Endothelial cell of umbilical vein (primary cell): Measurements from ENCODE around the gene ADCY5. TPM values are rescaled to one million over a fixed set of nuclear protein-coding genes. Genes with fewer than 3 reads are reported as not detected.

Source experiments
- BruUV-seq: library from RNA; stranded (reverse); fragments of 400-500 nt; replicated peaks from 2 replicates; lab custom pipeline; 2021; lab: Mats Ljungman, UMichigan
- CTCF ChIA-PET: fragments of 300-600, 350-600 bp; sonication (Branson Sonifier 250); formaldehyde crosslinking; loops from one replicate; lab custom pipeline; 2021; ENCODE audit warnings: antibody characterized with exemption, inconsistent platforms; lab: Charles Lee
- POLR2A ChIA-PET: fragments of 300-600, 350-600 bp; sonication (Branson Sonifier 250); formaldehyde crosslinking; loops from one replicate; lab custom pipeline; 2021; ENCODE audit warnings: antibody characterized with exemption, inconsistent platforms; lab: Charles Lee
- DNase-seq: peaks from one replicate; pipeline ENCODE4 v3.0.0-alpha.2; 2011; ENCODE audit warnings: low read depth, low spot score
- FAIRE-seq: peaks from 2 replicates; lab custom pipeline; 2011; peaks lifted over from hg19 to GRCh38; lab: Jason Lieb, UNC
- H2AFZ ChIP-seq: 2 replicates; pipeline ENCODE4 v1.6.0; 2012; ENCODE audit warnings: low read depth, low read length, control low read depth, inconsistent platforms
- H3K27ac ChIP-seq: 2 replicates; pipeline ENCODE4 v1.5.1; 2011; ENCODE audit warnings: low read depth, mild to moderate bottlenecking, control low read depth, low read length, moderate library complexity; ENCODE audit not compliant: insufficient read depth
- H3K27me3 ChIP-seq, 2 experiments: 2 replicates each; pipeline versions ENCODE4 v1.6.0 to v1.6.1; 2011; ENCODE audit warnings: low read length in 2 of 2, mixed read lengths in 1 of 2; ENCODE audit not compliant: control insufficient read depth in 2 of 2, insufficient read depth in 2 of 2
- H3K36me3 ChIP-seq, 2 experiments: 2 replicates in 1 of 2; 3 replicates in 1 of 2; pipeline ENCODE4 v1.5.1; 2011; ENCODE audit warnings: low read length in 2 of 2, mild to moderate bottlenecking in 1 of 2, moderate library complexity in 1 of 2; ENCODE audit not compliant: control insufficient read depth in 2 of 2, insufficient read depth in 2 of 2; ENCODE audit errors: extremely low read depth in 1 of 2
- H3K4me1 ChIP-seq: 3 replicates; pipeline ENCODE4 v1.5.1; 2011; ENCODE audit warnings: mild to moderate bottlenecking, low read length; ENCODE audit not compliant: control insufficient read depth, insufficient read depth; ENCODE audit errors: extremely low read depth
- H3K4me2 ChIP-seq: 2 replicates; pipeline ENCODE4 v1.6.1; 2011; ENCODE audit warnings: low read length, control low read depth, mixed read lengths; ENCODE audit not compliant: insufficient read depth
- H3K4me3 ChIP-seq, 3 experiments: fragments of 200-600 bp in 1 of 3; sonication (generic), shearing (Covaris generic) in 1 of 3; replicated peaks in 1 of 3; 2 replicates each; pipeline ENCODE4 v1.5.1; 2011 to 2016; ENCODE audit warnings: control low read depth in 3 of 3, low read length in 3 of 3, mild to moderate bottlenecking in 2 of 3, inconsistent platforms in 1 of 3, low read depth in 1 of 3, moderate library complexity in 1 of 3; ENCODE audit not compliant: insufficient read depth in 1 of 3
- H3K79me2 ChIP-seq: 2 replicates; pipeline ENCODE4 v1.6.0; 2012; ENCODE audit warnings: low read length, inconsistent platforms; ENCODE audit not compliant: control insufficient read depth, insufficient read depth
- H3K9ac ChIP-seq: replicated peaks from 2 replicates; pipeline ENCODE3; 2011; ENCODE audit warnings: low read length, control low read depth; ENCODE audit not compliant: insufficient read depth; ENCODE audit errors: extremely low read depth
- H3K9me1 ChIP-seq: replicated peaks from 3 replicates; pipeline ENCODE4 v1.6.0; 2011; ENCODE audit warnings: mild to moderate bottlenecking, low read length; ENCODE audit not compliant: control insufficient read depth, insufficient read depth; ENCODE audit errors: extremely low read depth
- H3K9me3 ChIP-seq: replicated peaks from 2 replicates; pipeline ENCODE4 v1.5.1; 2012; ENCODE audit warnings: low read length, inconsistent platforms; ENCODE audit not compliant: control insufficient read depth, insufficient read depth
- H4K20me1 ChIP-seq: replicated peaks from 2 replicates; pipeline ENCODE3; 2011; ENCODE audit warnings: mild to moderate bottlenecking, low read length; ENCODE audit not compliant: control insufficient read depth, insufficient read depth; ENCODE audit errors: extremely low read depth
- CTCF ChIP-seq, 2 donors: IDR thresholded peaks; 1 replicate in 1 of 2; 2 replicates in 1 of 2; pipeline ENCODE4 v1.5.1; 2011; ENCODE audit warnings: low read length in 2 of 2, mild to moderate bottlenecking in 2 of 2, moderate library complexity in 2 of 2, control low read depth in 1 of 2, inconsistent platforms in 1 of 2, low read depth in 1 of 2; ENCODE audit not compliant: insufficient read depth in 1 of 2; ENCODE audit errors: extremely low read depth in 1 of 2
- EZH2 ChIP-seq: IDR thresholded peaks from 2 replicates; pipeline ENCODE4 v1.6.1; 2012; ENCODE audit warnings: borderline replicate concordance, low read depth, mild to moderate bottlenecking, moderate library complexity, low read length, inconsistent platforms; ENCODE audit not compliant: severe bottlenecking
- FOS ChIP-seq: IDR thresholded peaks from 2 replicates; pipeline ENCODE4 v1.6.1; 2011; ENCODE audit warnings: mild to moderate bottlenecking, low read length, moderate library complexity, borderline replicate concordance; ENCODE audit not compliant: insufficient read depth
- GATA2 ChIP-seq: IDR thresholded peaks from 2 replicates; pipeline ENCODE4 v1.7.0; 2011; ENCODE audit warnings: low read depth, mild to moderate bottlenecking, moderate library complexity, mixed read lengths, low read length; ENCODE audit not compliant: insufficient read length, insufficient read depth
- JUN ChIP-seq: IDR thresholded peaks from 2 replicates; pipeline ENCODE4 v1.6.1; 2011; ENCODE audit warnings: borderline replicate concordance, low read depth; ENCODE audit not compliant: insufficient read length, insufficient read depth
- MAX ChIP-seq: IDR thresholded peaks from 2 replicates; pipeline ENCODE4 v1.6.1; 2011; ENCODE audit not compliant: insufficient read depth, insufficient read length
- MYC ChIP-seq: IDR thresholded peaks from one replicate; pipeline ENCODE4 v1.6.1; 2011; ENCODE audit warnings: mild to moderate bottlenecking, low read depth, low read length
- POLR2A ChIP-seq: IDR thresholded peaks from 2 replicates; pipeline ENCODE4 v1.6.1; 2012; ENCODE audit warnings: low read depth, mild to moderate bottlenecking, control low read depth, low read length
- POLR2AphosphoS5 ChIP-seq: IDR thresholded peaks from 2 replicates; pipeline ENCODE4 v1.6.1; 2012; ENCODE audit warnings: low read depth, mild to moderate bottlenecking, control low read depth, low read length, moderate library complexity; ENCODE audit not compliant: insufficient read depth
- dilution Hi-C: fragments of 300-500 bp; cut with MboI; formaldehyde crosslinking; loops from one replicate; pipeline ENCODE4 v1.15.0; 2019; ENCODE audit warnings: low sequenced_read_pairs; ENCODE audit not compliant: extremely low pct_ligation_motif_present
- intact Hi-C: fragments of 100-400 bp; cut with micrococcal nuclease; formaldehyde crosslinking; loops from one replicate; pipeline ENCODE4 v1.10.0; 2022
- polyA plus RNA-seq, 4 experiments: library from polyadenylated mRNA; depleted of rRNA in 3 of 4; stranded (reverse) in 3 of 4; unstranded in 1 of 4; fragments of >200 nt; gene quantifications; 2 replicates each; pipeline versions ENCODE4 v1.2.1 to v1.2.3, GENCODE V29; 2011 to 2012; ENCODE audit warnings: missing spikeins in 1 of 4
- total RNA-seq: library from RNA; stranded (reverse); gene quantifications from 2 replicates; pipeline ENCODE4 v1.2.3, GENCODE V29; 2021

The ADCY5 gene
- total and polyA plus RNA-seq, 2 donors (not counting 3 experiments of a cell fraction or from before 2014, with no cell fraction given): 0.01 TPM; not detected in 1

GRCh38 chr3:123329636-123330340 is 119.1 kb downstream of the ADCY5 start:
- BruUV-seq: no TSS peak

More at GRCh38 chr3:123329636-123330340, 119.1 kb downstream of the ADCY5 start:
- H3K4me2 ChIP-seq: no peak overlapping the region
- DNase-seq (no peak), FAIRE-seq (no peak)
- H3K9me1 ChIP-seq: no peaks in the 10 kb centered on the region
- H3K4me1 ChIP-seq: no peaks in the 10 kb centered on the region
- ChIA-PET POLR2A (no interaction called here), CTCF (interaction anchor here (0.6 to 12.7 kb wide), 17 partner anchors 9 to 232 kb away, joined by 3 to 151 read pairs (median 3); no protein-coding TSS in a partner anchor)
- no peak overlapping the region for H3K4me3 ChIP-seq
- H2AFZ ChIP-seq: no peak overlapping the region
- H3K27me3 ChIP-seq: no peaks in the 10 kb centered on the region
- no peaks in the 10 kb centered on the region for H3K36me3 ChIP-seq
- no peaks in the 10 kb centered on the region for H3K79me2 ChIP-seq
- no peaks in the 10 kb centered on the region for H4K20me1 ChIP-seq
- no peak overlapping the region for H3K9ac ChIP-seq
- no peak for TF ChIP-seq FOS
- TF ChIP-seq EZH2: no peak
- no peak for TF ChIP-seq CTCF (IDR thresholded peaks at IDR 0.05; ENCODE audit: extremely low read depth in 1 of 2, insufficient read depth in 1 of 2, low read depth in 1 of 2, low read length in 2 of 2)
- TF ChIP-seq POLR2A: no peak
- no peak for TF ChIP-seq MAX
- TF ChIP-seq POLR2AphosphoS5: no peak
- TF ChIP-seq MYC: no peak
- TF ChIP-seq JUN: no peak
- no peak for TF ChIP-seq GATA2
- intact Hi-C loops (loop anchor here (1.0 kb wide), 2 partner anchors 160 to 230 kb away; no protein-coding TSS in a partner anchor), dilution Hi-C loops (no loop called here)
- H3K27ac ChIP-seq: no peak overlapping the region
- no peaks in the 10 kb centered on the region for H3K9me3 ChIP-seq
